SW 1271 (cell line): ENCODE results near the gene HSF5.
"Not testable (repeated sequence)": the region's sequence is repeated elsewhere in the genome, so short reads cannot be mapped to it uniquely, and the experiment has no call there.

Experiments
- DNase-seq, 2 experiments: peaks; one replicate each; lab custom pipeline; 2025; lab: John Stamatoyannopoulos, UW

The HSF5 gene

GRCh38 chr17:58516644-58517377, 28.6 kb upstream of the HSF5 start:
- no peak for DNase-seq

GRCh38 chr17:58515286-58515685, 27.1 kb upstream of the HSF5 start:
- no peak for DNase-seq

GRCh38 chr17:58514770-58515157, 26.6 kb upstream of the HSF5 start:
- no peak for DNase-seq

- peak; percentile 41 to 68 for DNase-seq
Observed at GRCh38 chr17:58513965-58514769, 26.0 kb upstream of the HSF5 start, which contains the start of gene MTMR4. TSS of gene MTMR4 (minus strand) at chr17:58514638. CDS start at chr17:58514407, 231 bp downstream.

- no peak for DNase-seq
Observed at GRCh38 chr17:58513267-58513964, 25.2 kb upstream of the HSF5 start.

GRCh38 chr17:58510075-58510474, 21.9 kb upstream of the HSF5 start:
- no peak for DNase-seq

GRCh38 chr17:58508341-58509067, 20.3 kb upstream of the HSF5 start:
- DNase-seq, result no peak

GRCh38 chr17:58507123-58507634, 19.0 kb upstream of the HSF5 start:
- DNase-seq, result no peak

- no peak for DNase-seq
Observed at GRCh38 chr17:58506354-58507080, 18.3 kb upstream of the HSF5 start.

GRCh38 chr17:58504826-58505351, 16.7 kb upstream of the HSF5 start:
- no peak for DNase-seq

GRCh38 chr17:58503866-58504265, 15.7 kb upstream of the HSF5 start:
- DNase-seq, result no peak

- not testable (repeated sequence) for DNase-seq
Observed at GRCh38 chr17:58503134-58503533, 14.9 kb upstream of the HSF5 start.

GRCh38 chr17:58501451-58501850, 13.2 kb upstream of the HSF5 start:
- no peak for DNase-seq

GRCh38 chr17:58498177-58498828, 10.1 kb upstream of the HSF5 start:
- no peak for DNase-seq

- DNase-seq, result no peak
Observed at GRCh38 chr17:58493506-58493905, 5.3 kb upstream of the HSF5 start.

GRCh38 chr17:58492238-58493121, 4.3 kb upstream of the HSF5 start:
- DNase-seq, result no peak

GRCh38 chr17:58491510-58492045, 3.4 kb upstream of the HSF5 start:
- DNase-seq, result no peak

- DNase-seq, result no peak
Observed at GRCh38 chr17:58488428-58488890, 251 bp upstream of the HSF5 start.

- DNase-seq, result no peak
Observed at GRCh38 chr17:58484600-58484999, 3.6 kb downstream of the HSF5 start.
